CD4-positive, alpha-beta T cell treated with Interleukin-2 at 100 ng/mL for 4 hours (primary cell): Measurements from ENCODE around the gene NRL.

Experiments
- DNase-seq: peaks from one replicate; pipeline ENCODE4 v3.0.0-alpha.2; 2020; ENCODE audit warnings: low spot score

The NRL gene

GRCh38 chr14:24114532-24115421, at the start of gene NRL, which contains the start of gene DCAF11:
Gene NRL, minus strand, starts transcription at chr14:24114949. Its CDS starts 32,101 bp downstream, at chr14:24082848.
Gene DCAF11, plus strand, starts transcription at chr14:24114777. Its CDS starts 818 bp downstream, at chr14:24115595.
- DNase-seq, result peak; percentile 100

- no peak for DNase-seq
Observed at GRCh38 chr14:24162093-24162492, 47.3 kb upstream of the NRL start.

- DNase-seq, result peak; percentile 99
Observed at GRCh38 chr14:24160850-24161804, 46.4 kb upstream of the NRL start, which contains the start of gene IRF9. Gene IRF9, plus strand, starts transcription at chr14:24161265. Its CDS starts 880 bp downstream, at chr14:24162145.

- DNase-seq, result no peak
Observed at GRCh38 chr14:24160499-24160849, 45.7 kb upstream of the NRL start.

- no peak for DNase-seq
Observed at GRCh38 chr14:24159777-24160498, 45.2 kb upstream of the NRL start.

GRCh38 chr14:24157331-24157730, 42.6 kb upstream of the NRL start:
- DNase-seq, result no peak

GRCh38 chr14:24156840-24157239, 42.1 kb upstream of the NRL start:
- DNase-seq, result no peak

- no peak for DNase-seq
Observed at GRCh38 chr14:24155100-24155499, 40.4 kb upstream of the NRL start.

GRCh38 chr14:24151404-24152080, 36.8 kb upstream of the NRL start:
- DNase-seq, result no peak

- no peak for DNase-seq
Observed at GRCh38 chr14:24150993-24151392, 36.2 kb upstream of the NRL start.

- no peak for DNase-seq
Observed at GRCh38 chr14:24150567-24150966, 35.8 kb upstream of the NRL start.

- no peak for DNase-seq
Observed at GRCh38 chr14:24150061-24150460, 35.3 kb upstream of the NRL start.

- no peak for DNase-seq
Observed at GRCh38 chr14:24149302-24149969, 34.7 kb upstream of the NRL start.

- DNase-seq, result no peak
Observed at GRCh38 chr14:24147761-24148428, 33.1 kb upstream of the NRL start.

GRCh38 chr14:24146978-24147760, 32.4 kb upstream of the NRL start, which contains the start of gene RNF31:
Gene RNF31, plus strand, starts transcription at chr14:24147498. Its CDS starts 201 bp downstream, at chr14:24147699.
- DNase-seq, result peak; percentile 97

- peak; percentile 88 for DNase-seq
Observed at GRCh38 chr14:24146453-24146977, 31.8 kb upstream of the NRL start, which contains the start of gene PSME2. Gene PSME2, minus strand, starts transcription at chr14:24146610. Its CDS starts 29 bp downstream, at chr14:24146581.

- no peak for DNase-seq
Observed at GRCh38 chr14:24145690-24146452, 31.1 kb upstream of the NRL start.

GRCh38 chr14:24145219-24145618, 30.5 kb upstream of the NRL start:
- DNase-seq, result no peak
